ENCODE results near the gene EBF3.

Gene EBF3

GRCh38 chr10:129793479-129793878 is 170.6 kb downstream of the EBF3 start:
- no peaks in the 10 kb centered on the region for H3K36me3 ChIP-seq (ENCODE audit: control insufficient read depth in 1 of 2, insufficient read depth in 2 of 2, low read depth in 1 of 2, low read length in 2 of 2)
- H2AFZ ChIP-seq (ENCODE audit: low read depth, low read length): no peak overlapping the region
- no peak overlapping the region for H3K23ac ChIP-seq (ENCODE audit: low read length in 2 of 2)
- H3K27ac ChIP-seq (ENCODE audit: low read length, poor library complexity, severe bottlenecking): no peak overlapping the region
- H3K18ac ChIP-seq (ENCODE audit: low read depth in 1 of 2, low read length in 2 of 2): no peak overlapping the region
- H3K4me3 ChIP-seq (ENCODE audit: insufficient read depth in 1 of 2, low read depth in 1 of 2, low read length in 2 of 2): no peak overlapping the region
- no peak for DNase-seq
- no peak overlapping the region for H4K91ac ChIP-seq (ENCODE audit: low read length)
- H2BK120ac ChIP-seq (ENCODE audit: low read depth, low read length): no peak overlapping the region
- H3K27me3 ChIP-seq (ENCODE audit: control insufficient read depth in 1 of 2, insufficient read depth in 1 of 2, low read length in 2 of 2): no peaks in the 10 kb centered on the region
- H3K4me2 ChIP-seq (ENCODE audit: low read length, poor library complexity, severe bottlenecking): no peak overlapping the region
- no peak overlapping the region for H2BK5ac ChIP-seq (ENCODE audit: low read depth, low read length, poor library complexity, severe bottlenecking)
- 86% methylated on average over 6 of the region's 6 CpGs for WGBS
- no peak overlapping the region for H3K4ac ChIP-seq (ENCODE audit: low read depth in 1 of 2, low read length in 2 of 2)
- H3K9me3 ChIP-seq (ENCODE audit: control insufficient read depth, low read length): peaks cover 6% of the 10 kb centered on the region
- no peak overlapping the region for H3K9ac ChIP-seq (ENCODE audit: low read length)
- H3K14ac ChIP-seq (ENCODE audit: low read length in 2 of 2): no peak overlapping the region
- H3K79me1 ChIP-seq (replicated peaks; ENCODE audit: low read length, poor library complexity, severe bottlenecking): no peaks in the 10 kb centered on the region
- H4K8ac ChIP-seq (ENCODE audit: low read length): no peak overlapping the region
- H2BK15ac ChIP-seq (ENCODE audit: low read depth, poor library complexity, severe bottlenecking): no peak overlapping the region
- H3K4me1 ChIP-seq (ENCODE audit: control insufficient read depth, insufficient read depth, low read depth, low read length): no peaks in the 10 kb centered on the region
- H2AK5ac ChIP-seq (ENCODE audit: low read length, severe bottlenecking): no peak overlapping the region
- no peak overlapping the region for H2BK12ac ChIP-seq (ENCODE audit: low read length in 2 of 2)

DNA sequence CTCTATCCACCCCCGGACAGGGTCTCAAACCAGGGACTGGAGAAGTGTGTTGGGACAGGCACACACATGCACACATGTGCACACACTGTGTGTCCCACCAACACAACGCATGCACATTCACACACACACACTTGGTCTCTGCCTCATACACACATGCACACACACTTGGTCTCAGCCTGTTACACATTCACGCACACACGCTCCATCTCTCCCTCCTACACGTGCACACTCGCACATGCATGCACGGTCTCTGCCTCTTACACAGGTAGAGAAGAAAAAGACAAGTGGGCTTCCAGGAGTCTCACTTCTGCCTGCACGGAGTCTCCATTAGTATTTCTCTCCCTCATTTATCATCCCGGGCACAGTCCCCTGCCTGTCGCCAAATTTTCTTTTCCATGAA is 171.2 kb downstream of the EBF3 start:
- H3K4ac ChIP-seq (ENCODE audit: low read depth in 1 of 2, low read length in 2 of 2): no peak overlapping the region
- H3K79me1 ChIP-seq (replicated peaks; ENCODE audit: low read length, poor library complexity, severe bottlenecking): no peaks in the 10 kb centered on the region
- 95% methylated on average over 10 of the region's 10 CpGs for WGBS
- DNase-seq: no peak
- H3K9me3 ChIP-seq (ENCODE audit: control insufficient read depth, low read length): no peaks in the 10 kb centered on the region
- no peak overlapping the region for H4K91ac ChIP-seq (ENCODE audit: low read length)
- no peak overlapping the region for H2BK15ac ChIP-seq (ENCODE audit: low read depth, poor library complexity, severe bottlenecking)
- H3K27ac ChIP-seq (ENCODE audit: low read length, poor library complexity, severe bottlenecking): no peak overlapping the region
- H2AK5ac ChIP-seq (ENCODE audit: low read length, severe bottlenecking): no peak overlapping the region
- no peak overlapping the region for H3K4me2 ChIP-seq (ENCODE audit: low read length, poor library complexity, severe bottlenecking)
- H3K18ac ChIP-seq (ENCODE audit: low read depth in 1 of 2, low read length in 2 of 2): no peak overlapping the region
- H2AFZ ChIP-seq (ENCODE audit: low read depth, low read length): no peak overlapping the region
- H3K36me3 ChIP-seq (ENCODE audit: control insufficient read depth in 1 of 2, insufficient read depth in 2 of 2, low read depth in 1 of 2, low read length in 2 of 2): no peaks in the 10 kb centered on the region
- no peak overlapping the region for H3K14ac ChIP-seq (ENCODE audit: low read length in 2 of 2)
- H3K9ac ChIP-seq (ENCODE audit: low read length): no peak overlapping the region
- no peaks in the 10 kb centered on the region for H3K27me3 ChIP-seq (ENCODE audit: control insufficient read depth in 1 of 2, insufficient read depth in 1 of 2, low read length in 2 of 2)
- H3K23ac ChIP-seq (ENCODE audit: low read length in 2 of 2): no peak overlapping the region
- no peak overlapping the region for H2BK120ac ChIP-seq (ENCODE audit: low read depth, low read length)
- H2BK5ac ChIP-seq (ENCODE audit: low read depth, low read length, poor library complexity, severe bottlenecking): no peak overlapping the region
- H3K4me1 ChIP-seq (ENCODE audit: control insufficient read depth, insufficient read depth, low read depth, low read length): no peaks in the 10 kb centered on the region
- H4K8ac ChIP-seq (ENCODE audit: low read length): no peak overlapping the region
- no peak overlapping the region for H2BK12ac ChIP-seq (ENCODE audit: low read length in 2 of 2)
- H3K4me3 ChIP-seq (ENCODE audit: insufficient read depth in 1 of 2, low read depth in 1 of 2, low read length in 2 of 2): no peak overlapping the region

DNA sequence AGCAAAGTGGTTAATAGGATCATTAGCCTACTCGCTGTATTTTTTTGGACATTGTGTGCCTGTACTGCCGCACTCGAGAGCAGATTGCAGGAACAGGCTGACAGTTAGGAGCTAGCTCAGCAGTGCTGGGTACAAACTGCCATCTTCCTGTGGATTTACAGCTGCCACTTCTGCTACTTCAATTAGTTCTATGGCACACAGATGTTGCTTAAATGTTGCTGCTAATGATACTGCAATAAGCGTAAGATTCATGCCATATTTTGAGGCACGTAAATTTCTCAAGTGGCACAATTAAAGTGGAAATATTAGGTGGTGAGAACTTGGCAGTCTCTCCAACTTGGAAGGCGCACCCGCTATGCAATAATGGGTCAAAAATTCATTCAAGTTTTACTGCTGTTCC is 171.9 kb downstream of the EBF3 start:
- Histone ChIP-seq H3K9ac (ENCODE audit: low read length) (no peak overlapping the region), H3K4me2 (ENCODE audit: low read length, poor library complexity, severe bottlenecking) (no peak overlapping the region), H3K4me3 (ENCODE audit: insufficient read depth in 1 of 2, low read depth in 1 of 2, low read length in 2 of 2) (no peak overlapping the region), H2BK12ac (ENCODE audit: low read length in 2 of 2) (no peak overlapping the region), H2AFZ (ENCODE audit: low read depth, low read length) (no peak overlapping the region), H2BK15ac (ENCODE audit: low read depth, poor library complexity, severe bottlenecking) (no peak overlapping the region), H3K27me3 (ENCODE audit: control insufficient read depth in 1 of 2, insufficient read depth in 1 of 2, low read length in 2 of 2) (no peaks in the 10 kb centered on the region), H3K4me1 (ENCODE audit: control insufficient read depth, insufficient read depth, low read depth, low read length) (no peaks in the 10 kb centered on the region), H4K91ac (ENCODE audit: low read length) (no peak overlapping the region), H3K4ac (ENCODE audit: low read depth in 1 of 2, low read length in 2 of 2) (no peak overlapping the region), H3K18ac (ENCODE audit: low read depth in 1 of 2, low read length in 2 of 2) (no peak overlapping the region), H2BK120ac (ENCODE audit: low read depth, low read length) (no peak overlapping the region), H3K79me1 (replicated peaks; ENCODE audit: low read length, poor library complexity, severe bottlenecking) (no peaks in the 10 kb centered on the region), H3K14ac (ENCODE audit: low read length in 2 of 2) (no peak overlapping the region), H2AK5ac (ENCODE audit: low read length, severe bottlenecking) (no peak overlapping the region), H2BK5ac (ENCODE audit: low read depth, low read length, poor library complexity, severe bottlenecking) (no peak overlapping the region), H3K9me3 (ENCODE audit: control insufficient read depth, low read length) (no peaks in the 10 kb centered on the region), H3K23ac (ENCODE audit: low read length in 2 of 2) (no peak overlapping the region), H3K36me3 (ENCODE audit: control insufficient read depth in 1 of 2, insufficient read depth in 2 of 2, low read depth in 1 of 2, low read length in 2 of 2) (no peaks in the 10 kb centered on the region), H4K8ac (ENCODE audit: low read length) (no peak overlapping the region), H3K27ac (ENCODE audit: low read length, poor library complexity, severe bottlenecking) (no peak overlapping the region)
- DNase-seq: no peak
- WGBS: 89% methylated on average over 7 of the region's 7 CpGs

GRCh38 chr10:129790715-129791446 is 173.2 kb downstream of the EBF3 start:
- Histone ChIP-seq H3K18ac (ENCODE audit: low read depth in 1 of 2, low read length in 2 of 2) (no peak overlapping the region), H3K4me2 (ENCODE audit: low read length, poor library complexity, severe bottlenecking) (no peak overlapping the region), H2BK15ac (ENCODE audit: low read depth, poor library complexity, severe bottlenecking) (no peak overlapping the region), H2AFZ (ENCODE audit: low read depth, low read length) (no peak overlapping the region), H3K79me1 (replicated peaks; ENCODE audit: low read length, poor library complexity, severe bottlenecking) (no peaks in the 10 kb centered on the region), H3K14ac (ENCODE audit: low read length in 2 of 2) (no peak overlapping the region), H4K8ac (ENCODE audit: low read length) (no peak overlapping the region), H4K91ac (ENCODE audit: low read length) (no peak overlapping the region), H3K36me3 (ENCODE audit: control insufficient read depth in 1 of 2, insufficient read depth in 2 of 2, low read depth in 1 of 2, low read length in 2 of 2) (no peaks in the 10 kb centered on the region), H2AK5ac (ENCODE audit: low read length, severe bottlenecking) (no peak overlapping the region), H3K4ac (ENCODE audit: low read depth in 1 of 2, low read length in 2 of 2) (no peak overlapping the region), H3K9ac (ENCODE audit: low read length) (no peak overlapping the region), H3K23ac (ENCODE audit: low read length in 2 of 2) (no peak overlapping the region), H3K27ac (ENCODE audit: low read length, poor library complexity, severe bottlenecking) (no peak overlapping the region), H2BK5ac (ENCODE audit: low read depth, low read length, poor library complexity, severe bottlenecking) (no peak overlapping the region), H3K4me1 (ENCODE audit: control insufficient read depth, insufficient read depth, low read depth, low read length) (no peaks in the 10 kb centered on the region), H2BK12ac (ENCODE audit: low read length in 2 of 2) (no peak overlapping the region), H3K4me3 (ENCODE audit: insufficient read depth in 1 of 2, low read depth in 1 of 2, low read length in 2 of 2) (no peak overlapping the region), H3K9me3 (ENCODE audit: control insufficient read depth, low read length) (no peaks in the 10 kb centered on the region), H2BK120ac (ENCODE audit: low read depth, low read length) (no peak overlapping the region), H3K27me3 (ENCODE audit: control insufficient read depth in 1 of 2, insufficient read depth in 1 of 2, low read length in 2 of 2) (no peaks in the 10 kb centered on the region)
- WGBS: 89% methylated on average over 17 of the region's 17 CpGs
- DNase-seq: no peak
